ENCODE data around the gene SPECC1L.

- TF ChIP-seq, protein P1, sequence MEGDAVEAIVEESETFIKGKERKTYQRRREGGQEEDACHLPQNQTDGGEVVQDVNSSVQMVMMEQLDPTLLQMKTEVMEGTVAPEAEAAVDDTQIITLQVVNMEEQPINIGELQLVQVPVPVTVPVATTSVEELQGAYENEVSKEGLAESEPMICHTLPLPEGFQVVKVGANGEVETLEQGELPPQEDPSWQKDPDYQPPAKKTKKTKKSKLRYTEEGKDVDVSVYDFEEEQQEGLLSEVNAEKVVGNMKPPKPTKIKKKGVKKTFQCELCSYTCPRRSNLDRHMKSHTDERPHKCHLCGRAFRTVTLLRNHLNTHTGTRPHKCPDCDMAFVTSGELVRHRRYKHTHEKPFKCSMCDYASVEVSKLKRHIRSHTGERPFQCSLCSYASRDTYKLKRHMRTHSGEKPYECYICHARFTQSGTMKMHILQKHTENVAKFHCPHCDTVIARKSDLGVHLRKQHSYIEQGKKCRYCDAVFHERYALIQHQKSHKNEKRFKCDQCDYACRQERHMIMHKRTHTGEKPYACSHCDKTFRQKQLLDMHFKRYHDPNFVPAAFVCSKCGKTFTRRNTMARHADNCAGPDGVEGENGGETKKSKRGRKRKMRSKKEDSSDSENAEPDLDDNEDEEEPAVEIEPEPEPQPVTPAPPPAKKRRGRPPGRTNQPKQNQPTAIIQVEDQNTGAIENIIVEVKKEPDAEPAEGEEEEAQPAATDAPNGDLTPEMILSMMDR (IDR thresholded peaks at IDR 0.05; ENCODE audit: insufficient read depth, low read length, poor library complexity, severe bottlenecking): no peak
- no peak for TF ChIP-seq EZH2phosphoT487 (conservative IDR thresholded peaks at IDR 0.05; ENCODE audit: low read length)
Observed at GRCh38 chr22:24442352-24442744, 171.7 kb downstream of the SPECC1L start.

Data from SU-DHL-6 (cell line).